Measurements from ENCODE around the gene TMCC2.

TMCC2 gene

DNA sequence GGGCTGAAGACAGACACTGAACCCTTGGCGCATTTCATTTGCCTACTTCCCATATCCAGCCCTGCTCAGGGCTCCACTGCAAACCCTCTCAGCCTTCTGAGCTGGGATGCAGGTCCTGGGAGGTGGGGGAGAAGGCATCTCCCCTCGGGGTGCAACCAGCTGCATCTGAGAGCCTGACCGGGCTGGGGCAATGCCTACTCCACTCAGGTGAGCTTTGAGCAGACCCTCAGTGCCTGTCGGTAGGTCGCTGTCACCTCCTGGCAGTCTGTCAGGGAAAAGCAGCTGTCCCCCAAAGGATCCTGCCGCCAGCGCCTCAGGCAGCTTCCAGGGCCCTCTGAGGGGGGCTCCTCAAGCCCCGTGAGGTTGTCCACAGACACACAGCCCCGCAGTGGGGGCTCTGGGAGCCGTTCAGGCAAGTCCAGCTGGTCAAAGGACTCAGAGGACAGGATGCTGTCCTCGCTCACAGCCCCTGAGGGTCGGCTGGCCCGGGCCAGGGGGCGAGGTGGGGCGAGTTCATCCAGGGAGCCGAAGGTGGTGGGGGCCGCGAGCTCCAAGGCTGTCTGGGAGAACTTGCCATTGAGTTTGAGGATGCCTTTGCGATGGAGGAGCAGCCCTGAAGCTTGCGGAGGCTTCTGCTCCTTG, 75.6 kb downstream of the TMCC2 start:
- no peak for DNase-seq (ENCODE audit: low spot score)

DNA sequence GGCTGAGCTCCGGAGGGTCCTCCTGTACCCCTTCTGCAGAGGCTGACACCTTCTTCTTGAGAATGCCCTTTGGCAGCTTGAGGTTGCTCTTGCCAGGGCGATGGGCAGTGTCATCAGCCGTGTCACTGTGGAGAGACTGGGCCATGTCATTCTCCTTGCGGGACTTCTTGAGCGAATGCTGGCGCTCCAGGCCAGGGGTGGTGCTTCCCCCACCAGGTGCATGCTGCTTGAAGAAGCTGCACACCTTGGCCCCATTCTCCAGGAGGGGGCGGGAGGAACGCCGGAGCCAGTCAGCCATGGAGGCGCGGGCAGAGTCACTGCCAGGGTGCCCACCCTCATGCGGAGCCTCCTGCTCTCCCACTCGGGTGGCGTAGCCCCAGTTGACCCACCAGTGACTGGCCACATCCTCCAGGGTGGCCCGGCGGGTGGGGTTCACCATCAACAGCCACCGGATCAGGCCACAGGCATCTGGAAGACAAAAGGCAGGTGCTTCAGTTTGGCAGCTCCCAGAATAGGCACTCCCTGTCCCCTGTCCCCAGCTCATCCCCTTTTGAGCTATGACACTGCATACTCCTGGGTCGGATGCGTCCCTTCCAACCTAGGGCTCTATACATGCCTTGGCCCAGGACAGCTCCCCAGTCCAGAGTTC, 76.4 kb downstream of the TMCC2 start:
- no peak for DNase-seq (ENCODE audit: low spot score)

DNA sequence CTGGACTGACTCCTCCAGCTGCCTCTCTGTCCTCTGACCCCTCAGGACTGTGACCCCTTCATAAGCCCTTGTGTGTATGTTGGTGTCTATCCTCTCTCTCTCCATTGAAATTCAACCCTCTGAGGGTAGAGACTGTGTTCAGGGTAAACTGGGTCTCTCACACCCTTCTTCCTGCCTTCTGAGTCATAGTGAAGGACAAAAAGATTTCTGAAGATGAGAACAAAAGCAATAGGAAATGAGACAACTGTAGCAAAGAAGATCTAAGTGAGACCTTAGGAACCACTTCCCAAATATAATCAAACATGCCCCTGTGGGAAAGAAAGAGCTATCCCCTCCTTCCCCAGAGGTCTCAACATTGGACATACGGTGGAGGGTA, 76.9 kb downstream of the TMCC2 start:
- no peak for DNase-seq (ENCODE audit: low spot score)

DNA sequence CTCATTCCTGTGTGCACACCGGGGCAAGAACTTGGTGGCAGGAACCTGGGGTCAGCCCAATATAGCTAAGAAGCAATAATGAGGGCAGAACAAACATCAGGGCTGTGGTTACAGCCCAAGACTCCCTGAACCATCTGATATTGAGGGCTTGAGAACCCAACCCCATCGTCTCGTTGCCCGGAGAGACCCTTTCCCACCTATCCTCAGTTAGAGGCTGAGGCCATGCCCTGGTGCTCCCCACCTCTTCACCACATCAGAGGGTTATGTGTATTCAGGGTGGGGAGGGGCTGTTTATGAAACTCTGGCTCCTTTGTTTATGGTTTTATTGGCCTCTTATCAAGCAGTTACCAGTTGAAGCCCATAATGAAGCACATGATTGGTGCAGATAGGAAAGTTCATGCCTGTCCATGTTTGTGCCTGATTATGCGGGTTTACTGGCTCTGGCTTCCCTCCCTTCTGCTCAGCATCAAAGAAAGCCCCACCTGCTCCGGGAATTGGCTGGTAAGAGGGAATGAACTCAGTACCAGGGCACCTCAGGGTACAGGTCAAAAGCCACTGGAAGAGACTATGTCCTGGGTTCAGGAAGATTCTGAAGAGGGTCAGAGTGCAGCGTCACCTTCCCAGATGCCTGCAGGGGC, 79.3 kb downstream of the TMCC2 start:
- peak; percentile 87 for DNase-seq (ENCODE audit: low spot score)

DNA sequence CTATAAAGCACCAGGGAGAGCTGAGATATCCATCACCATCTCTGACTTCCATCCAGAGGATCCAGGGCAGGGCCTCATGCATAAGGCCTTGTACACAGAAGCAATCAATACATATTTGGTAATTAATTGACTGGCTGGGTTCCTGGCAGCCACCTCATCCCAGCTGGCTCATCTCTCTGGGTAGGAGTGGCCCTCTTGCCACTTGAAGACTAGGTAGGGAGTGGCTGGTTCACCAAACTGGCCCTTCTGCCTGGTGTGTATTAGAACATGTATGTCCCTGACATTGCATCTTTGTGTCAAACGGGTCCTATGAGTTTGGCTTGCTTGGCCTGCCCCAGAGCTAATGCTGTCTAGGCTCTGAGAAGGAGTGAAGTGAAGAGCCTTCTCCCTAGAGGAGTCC, 82.0 kb downstream of the TMCC2 start:
- no peak for DNase-seq (ENCODE audit: low spot score)

DNA sequence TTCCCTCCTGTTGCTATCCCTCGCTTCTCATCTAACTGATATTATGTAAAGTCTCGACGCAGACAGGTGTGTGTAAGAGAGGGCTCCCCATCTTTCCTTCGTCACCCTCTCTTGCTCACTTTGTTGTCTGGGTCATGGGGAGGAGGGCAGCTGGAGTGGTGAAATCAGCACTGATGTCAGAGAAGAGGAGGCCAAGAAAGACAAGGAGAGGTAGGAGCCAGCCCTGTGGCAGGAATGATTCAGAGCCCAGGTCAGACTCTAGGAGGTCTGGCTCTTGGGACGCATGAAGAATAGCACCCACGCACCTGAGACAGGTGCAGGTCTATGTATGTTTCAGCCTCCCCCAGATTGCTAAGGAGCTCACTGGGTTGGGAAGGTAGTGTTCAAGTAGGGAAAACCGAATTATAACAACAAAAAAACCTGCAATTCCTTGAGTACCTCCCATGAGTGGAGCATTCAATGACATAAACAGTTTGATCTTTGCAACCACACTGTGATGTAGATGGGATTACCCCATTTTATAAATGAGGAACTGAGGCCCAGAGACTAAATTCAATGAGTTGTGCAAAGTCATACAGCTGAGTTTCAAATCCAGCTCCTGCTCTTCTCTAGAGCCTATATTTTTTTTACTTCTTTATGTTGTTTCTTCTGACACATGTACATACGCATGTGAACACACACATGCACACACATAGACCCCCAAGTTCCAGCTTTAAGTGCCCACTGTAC, 83.4 kb downstream of the TMCC2 start:
- DNase-seq (ENCODE audit: low spot score): no peak

DNA sequence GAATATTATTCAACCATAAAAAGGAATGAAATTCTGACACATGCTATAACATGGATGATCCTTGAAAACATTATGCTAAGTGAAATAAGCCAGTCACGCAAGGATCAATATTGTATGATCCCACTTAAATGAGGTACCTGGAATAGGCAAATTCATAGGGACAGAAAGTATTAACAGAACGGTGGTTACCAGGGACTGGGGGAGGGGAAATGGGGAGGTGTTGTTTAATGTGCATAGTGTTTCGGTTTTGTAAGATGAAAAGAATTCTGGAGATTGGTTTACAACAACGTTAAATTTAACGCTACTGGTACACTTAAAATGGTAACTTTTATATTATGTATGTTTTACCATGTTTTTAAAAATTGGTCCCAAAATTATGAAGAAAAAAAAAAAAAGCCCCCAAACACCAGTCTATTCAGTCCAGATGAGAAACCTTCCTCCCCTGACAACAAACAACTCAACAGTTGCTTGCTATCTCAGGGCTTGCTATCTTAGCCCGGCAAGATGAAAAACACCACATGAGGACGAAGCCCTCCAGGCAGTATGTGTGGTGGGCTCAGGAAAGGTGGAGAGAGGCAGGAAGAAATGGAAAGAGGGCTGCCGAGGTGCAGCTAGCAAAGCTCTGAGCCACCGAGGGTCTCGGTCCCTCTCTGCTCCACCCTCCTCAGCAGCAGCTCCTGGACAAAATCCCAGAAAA, 85.3 kb downstream of the TMCC2 start:
- no peak for DNase-seq (ENCODE audit: low spot score)

DNA sequence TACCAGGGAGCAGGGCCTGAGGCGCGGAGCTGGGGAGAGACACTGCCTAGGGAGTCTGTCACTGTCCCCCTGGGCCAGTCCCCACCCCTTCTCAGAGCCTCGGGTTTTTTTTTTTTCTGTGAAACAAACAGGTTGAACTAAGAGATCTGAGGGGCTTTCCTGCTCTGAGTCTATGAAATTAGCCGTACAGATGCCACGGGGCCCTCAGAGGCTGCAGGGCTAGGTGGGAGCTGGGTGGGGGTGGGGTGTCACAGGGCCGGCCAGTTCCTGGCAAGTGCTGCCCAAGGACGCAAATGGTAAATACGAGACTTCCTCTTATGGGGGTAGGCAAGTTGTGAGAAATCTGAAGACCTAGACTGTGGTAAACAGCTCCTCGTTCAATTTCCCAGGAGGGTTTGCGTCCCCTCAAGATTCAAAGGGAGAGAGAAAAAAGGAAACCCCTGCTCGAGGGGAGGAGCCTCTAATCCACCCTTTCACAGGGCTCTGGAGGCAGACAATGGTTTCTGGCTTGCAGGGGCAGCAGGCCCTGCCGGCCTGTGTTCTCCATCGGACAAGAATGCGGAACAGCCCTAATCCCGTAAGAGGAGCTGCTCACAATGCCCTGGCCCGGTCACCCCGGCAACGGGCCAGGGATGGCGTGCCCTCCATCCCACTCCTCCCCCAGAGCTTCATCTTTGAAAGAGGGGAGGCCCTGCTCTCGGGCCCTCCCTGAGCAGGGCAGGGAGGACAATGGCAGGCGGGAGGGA, 86.0 kb downstream of the TMCC2 start:
- DNase-seq (ENCODE audit: low spot score): no peak

DNA sequence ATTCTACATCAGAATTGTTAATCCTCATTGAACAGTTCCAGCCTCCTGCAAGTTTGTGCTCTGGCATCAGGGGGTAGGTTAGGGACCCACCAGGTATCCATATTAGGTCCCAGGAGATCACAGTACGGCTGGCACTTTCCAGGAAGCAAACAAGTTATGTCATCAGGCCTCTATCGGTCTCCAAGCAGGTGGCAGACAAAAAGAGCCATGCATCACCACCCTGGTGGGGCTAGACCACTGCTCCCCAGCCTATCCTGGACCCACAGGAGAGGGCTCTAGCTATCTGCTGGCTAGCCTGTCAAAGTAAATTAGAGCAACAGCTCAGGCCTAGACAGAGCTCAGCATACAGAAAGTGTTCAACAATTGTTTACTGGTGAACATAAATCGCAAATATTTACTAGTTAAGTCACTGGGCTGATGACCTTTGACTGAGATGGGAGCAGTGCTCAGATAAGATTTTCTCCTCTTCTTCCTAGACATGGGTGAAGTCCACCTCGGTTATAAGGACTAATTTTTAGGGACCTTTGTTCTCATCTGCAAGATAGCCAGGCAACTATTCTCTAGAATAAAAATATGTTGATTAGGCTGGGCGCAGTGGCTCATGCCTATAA, 87.4 kb downstream of the TMCC2 start:
- DNase-seq (ENCODE audit: low spot score): no peak

DNA sequence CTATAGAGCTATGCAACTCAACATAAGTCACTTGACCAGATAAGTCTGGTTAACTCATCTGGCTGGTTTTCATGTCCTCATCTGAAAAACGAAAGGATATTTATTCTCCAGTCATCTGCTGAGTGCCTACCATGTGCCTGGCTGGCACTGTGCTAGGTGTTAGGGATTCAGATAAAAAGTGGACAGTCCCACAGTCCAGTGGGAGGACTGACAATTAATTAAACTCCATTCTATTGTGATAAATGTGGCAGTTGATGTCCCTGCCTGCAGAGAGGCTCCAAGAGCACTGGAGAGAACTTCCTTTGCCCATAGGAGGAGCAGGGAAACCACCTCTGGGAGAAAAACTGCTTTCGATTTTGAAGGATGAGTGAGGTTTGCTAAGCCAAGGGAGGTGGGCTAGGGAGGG, 88.4 kb downstream of the TMCC2 start:
- no peak for DNase-seq (ENCODE audit: low spot score)

DNA sequence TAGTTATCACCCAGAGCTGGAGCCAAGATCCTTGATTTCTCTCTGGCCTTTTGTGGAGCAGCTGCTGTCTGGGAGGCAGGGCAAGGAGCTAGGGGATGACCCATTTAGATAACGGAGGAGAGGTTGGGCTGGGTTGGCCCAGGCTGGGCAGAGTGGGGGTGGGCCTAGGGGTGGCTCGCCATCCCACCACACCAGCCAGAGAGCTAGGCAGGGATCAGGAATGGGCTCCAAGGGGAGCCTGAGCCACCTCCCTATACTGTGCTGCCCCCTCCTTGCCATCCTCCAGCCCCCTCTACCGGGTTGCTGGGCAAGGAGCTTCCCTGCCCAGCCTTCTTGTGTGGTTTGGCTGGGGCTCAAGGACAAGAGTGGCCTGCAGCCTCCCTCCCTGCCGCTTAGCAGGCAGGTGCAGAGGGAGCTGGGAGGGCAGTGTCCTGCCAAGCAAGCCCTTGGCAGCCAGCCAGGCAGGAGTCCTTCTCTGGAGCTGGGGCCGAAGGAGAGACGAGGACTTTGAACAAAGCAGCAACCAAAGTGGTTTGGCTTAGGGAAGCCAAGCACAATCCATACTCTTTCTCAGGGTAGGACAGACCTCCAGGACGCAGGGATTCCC, 89.7 kb downstream of the TMCC2 start:
- DNase-seq (ENCODE audit: low spot score): peak; percentile 58

DNA sequence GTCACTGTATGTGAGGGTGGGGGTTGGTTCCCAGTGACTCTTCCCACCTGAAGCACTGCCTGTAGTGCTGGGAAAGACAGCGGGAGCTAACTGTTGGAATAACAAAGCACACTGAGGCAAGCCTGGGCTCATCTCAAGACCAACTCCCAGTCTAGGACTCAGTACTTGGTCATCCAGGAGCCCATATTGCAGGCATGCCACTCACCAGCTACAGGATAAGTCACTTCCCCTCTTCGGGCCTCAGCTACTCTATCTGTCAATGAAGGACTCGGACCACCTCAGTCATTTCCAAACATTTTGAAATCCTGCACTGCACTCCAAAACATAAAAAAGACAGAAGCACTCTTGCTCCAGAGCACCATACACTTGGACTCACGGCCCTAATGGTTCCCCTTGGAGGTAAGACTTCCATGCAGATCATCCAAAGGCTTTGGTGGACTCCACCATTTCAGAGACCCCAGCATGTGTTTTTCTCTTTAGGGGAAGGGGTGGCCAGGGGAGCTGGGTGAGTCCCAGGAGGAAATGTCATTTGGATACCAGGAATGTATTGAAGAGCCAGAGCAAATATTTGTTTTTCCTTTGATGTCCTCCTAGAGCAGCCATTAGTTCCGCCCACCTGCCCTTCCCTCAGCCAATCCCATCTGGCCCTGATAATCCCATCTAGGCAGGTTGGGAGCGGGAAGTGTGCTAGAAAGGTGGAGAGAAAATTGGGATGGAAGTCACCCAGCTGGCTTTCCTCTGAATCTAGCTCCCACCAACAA, 90.7 kb downstream of the TMCC2 start:
- peak; percentile 69 for DNase-seq (ENCODE audit: low spot score)

DNA sequence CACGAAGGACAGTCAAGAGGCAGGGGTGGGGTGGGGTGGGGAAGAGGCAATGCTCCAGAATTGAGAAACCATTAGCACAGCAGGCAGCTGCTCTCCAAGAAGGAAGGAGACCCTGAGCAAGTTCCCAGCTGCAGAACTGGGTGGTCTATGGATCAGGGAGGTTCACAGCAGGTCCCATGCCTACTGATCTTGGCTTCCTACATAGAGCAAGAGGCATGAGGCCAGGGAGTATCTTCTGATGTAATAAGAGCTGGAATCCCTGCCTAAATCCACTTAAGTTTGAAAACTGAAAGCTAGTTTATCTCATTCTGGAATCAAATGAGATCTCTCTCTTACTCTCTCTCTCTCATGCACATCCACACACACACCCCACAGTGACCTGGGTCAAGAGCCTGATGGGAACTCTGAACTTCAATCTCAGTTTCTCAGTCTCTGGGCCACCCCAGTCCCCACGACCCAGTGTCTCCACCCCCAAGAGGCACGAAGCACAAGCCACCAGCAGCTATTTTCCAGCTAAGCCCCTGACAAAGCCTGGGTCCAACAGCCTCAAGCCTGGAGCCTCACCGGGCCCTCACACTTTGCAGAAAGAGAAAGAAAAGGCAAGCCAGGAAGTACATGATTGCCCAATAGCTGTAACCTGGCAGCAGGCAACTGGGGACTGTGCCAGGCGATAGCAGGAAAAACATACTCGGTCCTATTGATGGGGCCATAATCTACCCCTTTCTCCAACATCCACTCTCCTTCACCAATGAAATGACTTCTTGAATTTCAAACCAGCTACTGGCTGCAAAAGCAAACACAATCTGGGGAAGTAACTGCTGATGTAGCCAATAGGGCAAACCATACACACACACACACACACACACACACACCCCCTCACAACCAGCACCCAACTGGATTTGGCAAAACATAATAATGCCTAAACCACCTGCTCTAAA, 91.6 kb downstream of the TMCC2 start:
- DNase-seq (ENCODE audit: low spot score): peak; percentile 58

DNA sequence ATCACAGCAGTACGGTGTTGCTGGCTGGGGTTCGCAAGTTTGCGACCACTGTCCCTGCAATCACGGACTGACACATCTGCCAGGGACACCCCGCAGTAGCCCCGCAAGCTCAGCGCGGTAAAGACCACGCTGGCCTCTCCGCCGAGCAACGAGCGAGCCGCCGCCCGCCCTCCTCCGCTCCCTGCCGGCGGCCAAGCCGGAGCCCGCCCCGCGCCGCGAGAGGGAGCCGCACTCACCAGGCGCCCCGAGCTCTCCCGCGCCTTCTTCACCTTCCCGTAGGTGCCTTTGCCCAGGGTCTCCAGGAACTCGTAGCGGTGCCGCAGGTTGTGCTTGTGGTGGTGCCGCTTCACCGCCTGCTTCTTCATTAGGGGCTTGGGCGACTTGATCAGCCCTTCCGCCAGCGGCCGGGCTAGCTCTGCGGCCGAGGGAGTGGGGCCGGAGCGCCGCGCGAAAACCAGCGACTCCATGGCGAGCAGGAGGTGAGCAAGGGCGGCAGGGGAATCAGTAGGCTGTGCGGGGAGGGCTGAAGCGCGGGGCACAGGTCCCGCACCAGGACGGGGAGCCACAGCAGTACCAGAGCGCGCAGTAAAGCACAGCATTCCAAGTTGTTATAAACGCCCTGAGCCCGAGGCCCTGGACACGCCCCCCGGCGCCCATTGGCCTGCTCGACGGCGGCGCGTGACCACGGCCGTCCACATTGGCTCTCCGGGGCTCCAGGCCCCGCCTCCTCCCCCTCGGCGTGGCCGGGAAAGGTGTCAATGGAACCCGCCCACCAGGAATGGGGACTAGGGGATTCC, 93.6 kb downstream of the TMCC2 start, which contains the start of gene NUAK2:
TSS of gene NUAK2 (minus strand) at position 584 of the 797 bp plus-strand sequence. CDS start at position 467, 117 bp downstream.
- peak; percentile 84 for DNase-seq (ENCODE audit: low spot score)

DNA sequence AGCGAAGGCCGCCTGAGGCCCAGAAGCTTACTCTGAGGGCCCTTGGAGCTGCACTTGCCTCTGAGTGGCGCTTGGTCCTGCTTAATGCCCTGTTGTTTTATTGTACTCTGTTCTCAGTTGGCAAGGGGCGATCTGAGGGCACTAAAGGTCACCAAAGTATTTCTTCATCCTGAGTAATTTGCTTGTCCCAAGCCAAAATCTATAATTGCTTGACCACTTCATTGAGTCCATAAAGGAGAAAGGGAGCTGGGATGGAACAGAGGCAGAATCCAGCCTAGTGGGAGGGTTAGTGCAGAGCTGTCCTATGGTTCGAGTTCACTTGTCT, 94.2 kb downstream of the TMCC2 start:
- no peak for DNase-seq (ENCODE audit: low spot score)

Measured in SW480 (cell line).